ENCODE measurements around the gene PTHLH. TPM values are rescaled to one million over a fixed set of nuclear protein-coding genes. Genes with fewer than 3 reads are reported as not detected.

Gene PTHLH
- total RNA-seq, 1 experiment from 2014 or later: not detected

- H3K4me1 Mint-ChIP-seq: no peaks in the 10 kb centered on the region
- TF ChIP-seq NFYB (CRISPR knock-in tag; conservative IDR thresholded peaks at IDR 0.05; ENCODE audit: low read depth): no peak
- no peak for TF ChIP-seq TEAD4 (CRISPR knock-in tag; IDR thresholded peaks at IDR 0.05)
- no peak for TF ChIP-seq IRF2 (CRISPR knock-in tag; IDR thresholded peaks at IDR 0.05; ENCODE audit: borderline replicate concordance, low read depth)
- no peak for TF ChIP-seq ZBTB21 (CRISPR knock-in tag; IDR thresholded peaks at IDR 0.05; ENCODE audit: borderline replicate concordance)
- TF ChIP-seq CTCF (IDR thresholded peaks at IDR 0.05): no peak
- TF ChIP-seq ETV6 (CRISPR knock-in tag; IDR thresholded peaks at IDR 0.05): no peak
- TF ChIP-seq MAX (CRISPR knock-in tag; IDR thresholded peaks at IDR 0.05): no peak
- no peak for TF ChIP-seq CREM (CRISPR knock-in tag; IDR thresholded peaks at IDR 0.05)
- TF ChIP-seq ZNF671 (CRISPR knock-in tag; IDR thresholded peaks at IDR 0.05): no peak
- no peak for TF ChIP-seq ATF2 (CRISPR knock-in tag; IDR thresholded peaks at IDR 0.05; ENCODE audit: borderline replicate concordance, low read depth)
- no peak for TF ChIP-seq PREB (CRISPR knock-in tag; IDR thresholded peaks at IDR 0.05; ENCODE audit: borderline replicate concordance)
- no peak for TF ChIP-seq SOX15 (CRISPR knock-in tag; IDR thresholded peaks at IDR 0.05)
- no peak for TF ChIP-seq ZNF532 (CRISPR knock-in tag; IDR thresholded peaks at IDR 0.05; ENCODE audit: borderline replicate concordance)
- TF ChIP-seq, protein P1, sequence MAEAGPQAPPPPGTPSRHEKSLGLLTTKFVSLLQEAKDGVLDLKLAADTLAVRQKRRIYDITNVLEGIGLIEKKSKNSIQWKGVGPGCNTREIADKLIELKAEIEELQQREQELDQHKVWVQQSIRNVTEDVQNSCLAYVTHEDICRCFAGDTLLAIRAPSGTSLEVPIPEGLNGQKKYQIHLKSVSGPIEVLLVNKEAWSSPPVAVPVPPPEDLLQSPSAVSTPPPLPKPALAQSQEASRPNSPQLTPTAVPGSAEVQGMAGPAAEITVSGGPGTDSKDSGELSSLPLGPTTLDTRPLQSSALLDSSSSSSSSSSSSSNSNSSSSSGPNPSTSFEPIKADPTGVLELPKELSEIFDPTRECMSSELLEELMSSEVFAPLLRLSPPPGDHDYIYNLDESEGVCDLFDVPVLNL (CRISPR knock-in tag; IDR thresholded peaks at IDR 0.05; ENCODE audit: borderline replicate concordance, low read depth): no peak
- no peak for TF ChIP-seq TEAD1 (CRISPR knock-in tag; IDR thresholded peaks at IDR 0.05)
- DNase-seq (ENCODE audit: low spot score) (no peak), ATAC-seq (no peak)
- H3K4me3 Mint-ChIP-seq: no peak overlapping the region
- no peaks in the 10 kb centered on the region for H3K36me3 Mint-ChIP-seq
- H3K27ac Mint-ChIP-seq: no peak overlapping the region
- POLR2A ChIA-PET: no interaction called here
- peaks cover 6% of the 10 kb centered on the region for H3K9me3 Mint-ChIP-seq
- CTCF ChIA-PET: no interaction called here
- no peaks in the 10 kb centered on the region for H3K27me3 Mint-ChIP-seq (ENCODE audit: low read depth)
Measured at GRCh38 chr12:27934276-27934675, 38.3 kb downstream of the PTHLH start.

- Mint-ChIP-seq H3K4me1 (no peaks in the 10 kb centered on the region), H3K27ac (no peak overlapping the region), H3K36me3 (no peaks in the 10 kb centered on the region), H3K9me3 (no peaks in the 10 kb centered on the region), H3K4me3 (no peak overlapping the region), H3K27me3 (ENCODE audit: low read depth) (no peaks in the 10 kb centered on the region; the same call in 1 of the 2 replicates)
- ChIA-PET POLR2A (no interaction called here), CTCF (no interaction called here)
- ATAC-seq (no peak), DNase-seq (ENCODE audit: low spot score) (no peak)
- no peak for TF ChIP-seq ZNF232 (CRISPR knock-in tag; IDR thresholded peaks at IDR 0.05)
- TF ChIP-seq SMAD3 (CRISPR knock-in tag; IDR thresholded peaks at IDR 0.05; ENCODE audit: borderline replicate concordance): no peak
- TF ChIP-seq, protein P2, sequence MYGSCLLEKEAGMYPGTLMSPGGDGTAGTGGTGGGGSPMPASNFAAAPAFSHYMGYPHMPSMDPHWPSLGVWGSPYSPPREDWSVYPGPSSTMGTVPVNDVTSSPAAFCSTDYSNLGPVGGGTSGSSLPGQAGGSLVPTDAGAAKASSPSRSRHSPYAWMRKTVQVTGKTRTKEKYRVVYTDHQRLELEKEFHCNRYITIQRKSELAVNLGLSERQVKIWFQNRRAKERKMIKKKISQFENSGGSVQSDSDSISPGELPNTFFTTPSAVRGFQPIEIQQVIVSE (CRISPR knock-in tag; IDR thresholded peaks at IDR 0.05; ENCODE audit: borderline replicate concordance): no peak
- TF ChIP-seq, protein P3, sequence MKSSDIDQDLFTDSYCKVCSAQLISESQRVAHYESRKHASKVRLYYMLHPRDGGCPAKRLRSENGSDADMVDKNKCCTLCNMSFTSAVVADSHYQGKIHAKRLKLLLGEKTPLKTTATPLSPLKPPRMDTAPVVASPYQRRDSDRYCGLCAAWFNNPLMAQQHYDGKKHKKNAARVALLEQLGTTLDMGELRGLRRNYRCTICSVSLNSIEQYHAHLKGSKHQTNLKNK (CRISPR knock-in tag; IDR thresholded peaks at IDR 0.05): no peak
- TF ChIP-seq KAT7 (CRISPR knock-in tag; IDR thresholded peaks at IDR 0.05; ENCODE audit: borderline replicate concordance): no peak
Measured at GRCh38 chr12:27931390-27931789, 41.1 kb downstream of the PTHLH start.
